ENCODE measurements around the gene EGR4.
A peak's percentile ranks its signal among the peaks of the same experiment; 100 is the strongest.

Gene EGR4

GRCh38 chr2:73293534-73294171 lies at the start of gene EGR4:
TSS of gene EGR4 (minus strand) at chr2:73293548. CDS start at chr2:73293317, 231 bp downstream.
- intact Hi-C loops (cut with DNase I), result no loop called here
- DNase-seq, result peak; percentile 40 to 98 (median 82)

- no peak for DNase-seq
- intact Hi-C loops (cut with DNase I), result no loop called here
These were observed 47.7 kb upstream of the EGR4 start for GRCh38 chr2:73341039-73341438.

DNA sequence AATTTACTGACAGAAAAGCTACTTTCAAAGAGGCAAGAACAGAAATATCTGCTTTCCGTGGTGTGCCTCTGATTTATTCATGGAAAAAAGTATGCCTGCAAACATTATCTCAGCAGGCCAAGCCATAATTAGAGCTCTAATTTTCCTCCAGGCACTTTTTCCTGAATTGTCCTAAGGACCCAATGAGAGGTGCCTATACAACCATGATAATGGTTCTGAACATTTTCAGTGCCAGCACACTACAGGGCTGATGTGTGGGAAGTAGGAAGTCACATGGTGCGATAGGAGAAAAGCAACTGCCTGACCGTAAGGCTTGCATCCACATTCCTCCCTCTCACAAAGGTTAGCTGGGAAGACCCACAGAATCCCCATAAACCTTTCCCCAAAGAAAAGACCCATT lies 45.9 kb upstream of the EGR4 start:
- intact Hi-C loops (cut with DNase I), result no loop called here
- DNase-seq, result no peak

DNA sequence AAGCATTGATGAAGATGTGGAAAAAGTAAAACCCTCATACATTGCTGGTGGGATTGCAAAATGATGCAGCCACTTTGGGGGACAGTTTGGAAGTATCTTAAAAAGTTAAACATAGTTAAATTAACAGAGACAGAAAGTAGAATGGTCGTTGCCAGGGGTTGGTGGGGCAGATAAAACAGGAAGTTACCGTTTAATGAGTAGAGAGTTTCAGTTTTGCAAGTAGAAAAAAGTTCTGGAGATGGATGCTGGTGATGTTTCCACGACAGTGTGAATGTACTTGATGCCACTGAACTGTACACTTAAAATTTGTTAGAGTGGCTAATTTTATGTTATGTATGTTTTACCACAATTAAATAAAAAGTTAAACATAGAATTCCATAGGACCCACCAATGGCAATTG lies 44.5 kb upstream of the EGR4 start:
- intact Hi-C loops (cut with DNase I), result no loop called here
- no peak for DNase-seq

DNA sequence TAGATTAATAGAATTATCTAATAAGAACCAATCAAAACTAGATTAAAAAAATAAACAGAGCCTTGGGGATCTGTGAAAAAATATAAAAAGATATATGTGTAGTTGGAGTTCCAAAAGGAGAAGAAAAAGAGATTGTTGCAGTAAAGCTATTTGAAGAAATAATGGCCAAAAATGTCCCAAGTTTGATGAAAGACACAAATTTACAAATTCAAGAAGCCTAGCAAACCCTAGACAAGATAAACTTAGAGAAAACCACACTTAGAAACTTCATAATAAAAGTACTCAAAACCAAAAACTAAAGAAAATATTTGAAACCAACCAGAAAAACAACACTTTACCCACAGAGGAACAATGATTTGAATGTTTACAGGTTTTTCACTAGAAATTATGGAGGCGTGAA lies 41.3 kb upstream of the EGR4 start:
- DNase-seq, result no peak
- intact Hi-C loops (cut with DNase I), result no loop called here

DNA sequence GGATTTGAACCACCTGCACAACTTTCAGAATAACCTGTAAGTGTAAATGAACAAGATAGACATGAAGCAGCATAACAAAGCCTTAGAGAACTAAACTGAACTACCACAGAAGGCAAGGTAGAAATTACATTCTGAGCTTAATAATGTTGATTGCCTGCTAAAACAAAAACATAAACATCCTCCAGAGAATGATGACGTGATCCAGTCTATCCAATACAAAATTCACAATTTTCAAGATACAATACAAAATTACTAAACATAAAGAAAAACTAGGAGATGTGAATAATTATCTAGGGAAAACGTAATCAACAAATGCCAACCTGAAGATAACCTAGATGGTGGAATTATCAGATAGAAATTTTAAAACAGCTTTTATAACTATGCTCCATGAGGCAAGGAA lies 40.7 kb upstream of the EGR4 start:
- no peak for DNase-seq
- intact Hi-C loops (cut with DNase I), result no loop called here

- intact Hi-C loops (cut with DNase I), result no loop called here
- DNase-seq, result no peak
These were observed 40.2 kb upstream of the EGR4 start for GRCh38 chr2:73333564-73333963.

GRCh38 chr2:73324126-73324725 lies 30.9 kb upstream of the EGR4 start:
- no peak for DNase-seq
- intact Hi-C loops (cut with DNase I), result no loop called here

GRCh38 chr2:73323551-73323950 lies 30.2 kb upstream of the EGR4 start:
- intact Hi-C loops (cut with DNase I), result no loop called here
- DNase-seq, result no peak

GRCh38 chr2:73314441-73314840 lies 21.1 kb upstream of the EGR4 start:
- DNase-seq, result no peak
- intact Hi-C loops (cut with DNase I), result no loop called here

DNA sequence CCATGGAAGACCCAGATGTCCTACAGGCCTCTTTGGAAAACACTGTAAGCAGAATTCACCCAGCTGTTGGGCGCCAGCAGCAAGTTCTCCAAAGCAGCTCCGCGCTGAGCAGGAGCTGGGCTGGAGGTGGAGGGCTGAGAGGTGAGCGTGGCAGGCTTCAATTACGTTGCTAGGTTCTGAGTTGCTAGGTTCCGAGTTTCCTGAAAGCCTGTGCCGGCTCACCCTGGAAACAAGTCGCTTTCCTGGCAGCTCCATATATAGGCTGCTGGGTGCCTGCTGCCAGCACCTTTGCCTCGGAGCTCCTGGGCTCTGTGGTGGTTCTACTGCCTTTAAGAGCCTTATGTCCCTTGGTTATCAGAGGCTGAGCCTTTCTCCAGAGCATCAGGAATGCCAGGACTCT lies 14.4 kb upstream of the EGR4 start:
- intact Hi-C loops (cut with DNase I), result no loop called here

GRCh38 chr2:73301636-73302035 lies 8.3 kb upstream of the EGR4 start:
- intact Hi-C loops (cut with DNase I), result no loop called here
- DNase-seq, result no peak

More for the DNA sequence above, 14.4 kb upstream of the EGR4 start:
- peak in 2 of 10 donors; percentile 59 to 84 for DNase-seq

DNA sequence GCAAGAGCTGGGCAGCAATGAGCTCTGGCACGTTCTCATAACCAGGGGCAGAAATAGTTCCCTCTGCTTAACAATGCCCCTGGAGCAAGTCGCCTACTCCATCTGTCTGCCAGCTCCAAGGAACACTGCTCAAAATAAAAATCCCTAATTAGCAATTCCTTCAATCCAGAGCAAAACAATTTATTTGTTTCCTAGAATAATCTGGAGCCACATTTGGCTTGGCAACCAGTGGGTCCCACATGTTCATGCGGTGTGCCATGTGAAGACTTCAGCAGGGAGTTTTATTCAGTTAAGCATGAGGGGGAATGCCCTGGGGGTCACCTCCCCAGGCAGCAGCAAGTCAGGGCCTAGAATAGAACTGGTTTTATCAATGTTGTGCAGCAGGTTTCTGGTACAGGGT lies 7.6 kb upstream of the EGR4 start:
- no peak for DNase-seq
- intact Hi-C loops (cut with DNase I), result no loop called here

DNA sequence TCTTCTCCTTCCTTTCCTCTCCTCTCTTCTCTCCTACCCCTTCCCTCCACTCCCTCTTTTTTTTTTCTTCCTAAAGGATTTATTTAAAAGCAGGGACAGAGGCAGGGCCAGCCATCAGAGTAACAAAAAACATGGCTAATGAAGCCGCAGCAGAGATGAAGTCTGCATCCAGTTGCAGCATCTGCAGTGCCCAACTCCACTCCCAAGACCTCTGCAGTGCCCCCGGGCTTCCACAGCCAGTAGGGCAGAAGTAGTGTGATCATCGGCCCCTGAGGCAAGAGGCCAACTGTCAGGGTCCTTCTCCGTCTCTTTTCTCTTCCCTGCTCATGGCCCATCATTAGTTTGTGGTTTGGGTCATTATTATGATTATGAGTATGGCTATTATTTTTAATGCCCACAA lies 4.2 kb upstream of the EGR4 start:
- intact Hi-C loops (cut with DNase I), result no loop called here
- no peak for DNase-seq

GRCh38 chr2:73297151-73297559 lies 3.8 kb upstream of the EGR4 start:
- DNase-seq, result peak in 2 of 10 donors; percentile 81 to 83
- intact Hi-C loops (cut with DNase I), result no loop called here

DNA sequence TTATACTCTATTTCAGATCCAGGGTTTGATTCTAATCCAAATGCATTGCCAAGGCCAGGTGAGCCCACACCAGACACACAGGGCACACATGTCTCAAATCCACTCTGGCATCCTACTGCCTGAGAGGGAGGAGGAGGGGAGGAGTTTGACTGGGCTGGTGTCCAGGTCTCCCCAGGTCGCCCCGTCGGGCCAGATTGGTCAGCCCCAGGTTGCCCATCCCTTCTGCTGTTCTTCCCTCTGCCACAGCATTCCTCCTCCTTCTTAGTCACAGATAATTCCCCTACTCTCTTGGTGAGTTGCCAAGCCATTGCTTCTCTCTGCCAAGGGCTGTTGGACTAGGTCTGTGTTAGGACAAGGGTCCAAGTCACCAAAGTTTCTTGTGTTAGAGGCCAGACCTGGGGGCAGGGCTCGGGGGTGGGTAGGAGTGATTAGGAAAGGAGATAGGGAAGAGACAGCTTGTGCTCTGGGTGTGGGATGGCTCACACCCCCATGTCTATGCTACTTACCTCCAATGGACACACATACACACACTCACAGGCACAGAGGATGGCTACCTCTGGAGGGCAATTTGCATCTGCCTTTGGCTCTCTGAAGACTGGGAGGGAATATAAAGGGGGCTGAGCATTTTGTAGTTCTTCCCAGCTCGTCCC lies 2.5 kb upstream of the EGR4 start:
- DNase-seq, result no peak
- intact Hi-C loops (cut with DNase I), result no loop called here

DNA sequence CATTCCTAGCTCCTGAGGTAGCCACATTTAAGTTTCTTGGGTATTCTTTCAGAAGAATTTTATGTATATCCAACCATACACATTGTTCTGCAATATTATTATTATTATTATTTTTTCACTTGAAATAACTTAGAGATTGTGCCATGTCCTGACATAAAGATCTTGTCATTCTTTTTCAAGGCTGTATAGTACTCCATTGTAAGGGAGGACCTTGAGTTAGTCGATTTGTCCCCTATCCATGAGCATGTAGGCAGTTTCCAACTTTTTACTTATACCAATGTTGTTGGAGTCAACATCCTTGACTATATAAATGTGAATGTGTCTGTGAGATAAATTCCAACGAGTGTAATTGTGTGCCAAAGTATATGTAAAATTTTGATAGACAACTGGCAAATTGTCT lies 891 bp upstream of the EGR4 start:
- intact Hi-C loops (cut with DNase I), result no loop called here
- DNase-seq, result no peak

DNA sequence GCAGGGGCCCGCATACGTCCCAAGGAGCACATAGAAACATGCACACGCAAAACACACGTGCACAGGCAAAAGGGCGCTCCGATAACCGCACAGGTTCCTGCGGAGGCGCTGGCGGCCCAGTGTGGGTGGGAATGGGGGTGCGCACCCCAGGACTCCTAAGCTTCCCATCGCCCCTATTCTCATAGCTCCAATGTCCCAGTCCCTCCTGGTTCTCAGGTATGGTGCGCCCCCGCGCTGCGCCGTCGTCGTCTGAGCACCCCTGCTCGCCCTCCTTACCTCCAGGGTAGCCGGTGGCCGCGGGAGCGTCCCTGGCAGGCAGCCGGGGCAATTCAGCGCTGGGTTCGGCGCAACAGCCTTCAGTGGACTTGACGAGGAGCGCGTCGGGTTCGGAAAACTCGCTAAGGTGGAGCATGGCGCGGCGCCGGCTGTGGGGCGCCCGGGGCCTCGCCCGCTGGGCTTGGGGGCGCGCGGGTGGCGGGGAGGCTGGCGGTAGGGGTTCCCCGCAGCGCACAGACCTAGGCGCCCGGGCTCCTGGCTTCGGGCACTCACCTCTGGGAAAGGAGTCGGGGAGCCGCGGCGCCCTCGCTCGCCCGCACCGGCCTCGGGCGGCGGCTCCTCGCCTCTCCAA lies 328 bp downstream of the EGR4 start:
- intact Hi-C loops (cut with DNase I), result no loop called here
- peak in 2 of 10 donors; percentile 9 to 49 for DNase-seq

GRCh38 chr2:73292316-73292905 lies 937 bp downstream of the EGR4 start:
- intact Hi-C loops (cut with DNase I), result no loop called here
- DNase-seq, result peak in 1 of 10 donors; percentile 64

DNA sequence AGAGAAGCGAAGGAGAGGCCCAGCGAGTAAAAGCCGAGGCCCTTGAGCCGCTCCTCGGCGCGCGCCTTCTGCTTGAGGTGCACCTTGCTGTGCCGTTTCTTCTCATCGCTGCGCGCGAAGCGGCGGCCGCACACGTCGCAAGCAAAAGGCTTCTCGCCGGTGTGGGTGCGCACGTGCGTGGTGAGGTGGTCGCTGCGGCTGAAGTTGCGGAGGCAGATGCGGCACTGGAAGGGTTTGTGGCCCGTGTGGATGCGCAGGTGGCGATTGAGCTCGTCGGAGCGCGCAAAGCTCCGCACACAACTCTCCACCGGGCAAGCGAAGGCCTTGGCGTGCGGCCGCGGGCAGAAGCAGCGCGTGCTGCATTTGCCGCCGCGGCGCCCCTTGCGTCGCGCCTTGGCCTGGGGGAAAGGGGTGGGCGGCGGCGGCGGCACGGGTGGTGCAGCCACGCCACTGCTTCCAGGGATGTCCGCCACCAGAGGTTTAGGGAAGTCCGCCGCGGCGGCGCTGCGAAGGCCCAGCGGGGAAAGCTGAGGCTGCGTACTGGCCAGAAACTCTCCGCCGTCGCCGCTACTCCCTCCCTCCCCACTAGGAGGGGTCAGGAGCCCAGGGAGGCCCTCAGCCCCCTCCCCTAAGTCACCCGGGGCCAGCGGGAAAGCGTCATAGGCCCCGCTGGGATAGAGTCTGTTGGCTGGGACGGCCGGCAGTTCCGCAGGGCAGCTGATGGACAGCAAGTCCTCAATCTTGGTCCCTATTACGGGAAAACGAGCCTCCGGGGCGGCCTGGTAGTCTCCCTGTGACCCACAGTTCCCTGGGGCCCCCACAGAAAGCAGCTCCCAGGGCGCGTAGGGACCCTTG lies 1.7 kb downstream of the EGR4 start:
- DNase-seq, result peak in 2 of 10 donors; percentile 70 to 78

More for the DNA sequence above, 1.7 kb downstream of the EGR4 start:
- intact Hi-C loops (cut with DNase I), result no loop called here
